Mesenteric fat pad (tissue), 1 donor: ENCODE measurements around the gene GPT2. TPM values are rescaled to one million over a fixed set of nuclear protein-coding genes. Genes with fewer than 3 reads are reported as not detected.
A peak's percentile ranks its signal among the peaks of the same experiment; 100 is the strongest.

Experiments used
- DNase-seq: peaks from one replicate; pipeline ENCODE4 v3.0.0-alpha.2; 2020; ENCODE audit warnings: low spot score
- long read RNA-seq: library from polyadenylated mRNA; unstranded; transcript quantifications from one replicate; pipeline ENCODE4 v2.0.0, GENCODE V29; 2020
- total RNA-seq: library from RNA; stranded (reverse); fragmentation: NEBNext Ultra II Directional; extraction: Animal tissue kit (Norgen Biotek cat#: 25700); gene quantifications from one replicate; pipeline ENCODE4 v1.2.1, GENCODE V29; 2021
- donor health status: DM: yes; HTN: yes; CAD: no.

GPT2 gene, protein sequence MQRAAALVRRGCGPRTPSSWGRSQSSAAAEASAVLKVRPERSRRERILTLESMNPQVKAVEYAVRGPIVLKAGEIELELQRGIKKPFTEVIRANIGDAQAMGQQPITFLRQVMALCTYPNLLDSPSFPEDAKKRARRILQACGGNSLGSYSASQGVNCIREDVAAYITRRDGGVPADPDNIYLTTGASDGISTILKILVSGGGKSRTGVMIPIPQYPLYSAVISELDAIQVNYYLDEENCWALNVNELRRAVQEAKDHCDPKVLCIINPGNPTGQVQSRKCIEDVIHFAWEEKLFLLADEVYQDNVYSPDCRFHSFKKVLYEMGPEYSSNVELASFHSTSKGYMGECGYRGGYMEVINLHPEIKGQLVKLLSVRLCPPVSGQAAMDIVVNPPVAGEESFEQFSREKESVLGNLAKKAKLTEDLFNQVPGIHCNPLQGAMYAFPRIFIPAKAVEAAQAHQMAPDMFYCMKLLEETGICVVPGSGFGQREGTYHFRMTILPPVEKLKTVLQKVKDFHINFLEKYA
- total RNA-seq, result 53.5 TPM
- long read RNA-seq, transcript GPT2-201 (12 exons, 3,984 nt), result major isoform, 40 of 85 reads
- long read RNA-seq, partial matches to known transcripts, result 18 of 85 reads
- long read RNA-seq, other reads (novel, unspliced or antisense), result 24 of 85 reads

DNA sequence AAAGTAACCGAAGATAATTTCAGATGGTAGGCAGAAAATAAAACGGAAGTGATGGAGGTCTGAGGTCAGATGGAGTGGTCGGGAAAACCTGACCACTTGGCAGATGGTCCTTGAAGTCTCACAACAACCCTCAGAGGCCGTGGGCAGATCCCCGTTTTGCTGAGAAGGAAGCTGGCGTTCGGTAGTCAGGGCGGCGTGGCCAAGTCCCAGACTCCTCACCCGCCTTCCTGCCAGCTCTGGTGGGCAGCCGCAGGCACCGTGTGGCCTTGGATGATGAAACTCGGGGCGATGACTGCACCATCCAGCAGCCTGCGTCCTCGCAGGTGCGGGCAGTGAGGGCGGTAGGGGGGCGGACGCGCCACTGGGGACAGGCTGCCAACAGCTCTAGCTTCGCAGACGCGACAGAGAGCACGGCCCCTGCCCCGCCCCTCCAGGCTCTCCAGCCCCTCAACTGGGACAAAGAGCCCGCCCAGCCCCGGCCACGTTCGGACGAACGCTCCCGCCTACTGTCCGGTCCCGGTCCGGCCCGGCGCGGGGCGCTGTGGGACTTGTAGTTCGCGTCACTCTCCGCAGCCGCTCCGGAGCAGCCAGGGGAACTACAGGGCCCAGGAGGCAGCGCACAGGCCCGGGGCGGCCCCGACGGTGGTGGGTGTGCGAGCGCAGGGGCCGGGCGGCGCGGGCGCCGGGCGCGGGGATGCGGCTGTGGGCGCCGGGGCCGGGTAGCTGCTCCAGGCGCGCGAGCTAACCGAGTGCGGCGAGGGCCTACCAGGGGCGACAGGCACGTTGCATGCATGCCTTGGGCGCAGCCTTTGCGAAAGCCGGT lies at the start of gene GPT2:
Gene GPT2 (plus strand): TSS at position 673 of the 823 bp plus-strand sequence. CDS start 354 bp downstream, outside the sequence.
- peak; percentile 99 for DNase-seq

DNA sequence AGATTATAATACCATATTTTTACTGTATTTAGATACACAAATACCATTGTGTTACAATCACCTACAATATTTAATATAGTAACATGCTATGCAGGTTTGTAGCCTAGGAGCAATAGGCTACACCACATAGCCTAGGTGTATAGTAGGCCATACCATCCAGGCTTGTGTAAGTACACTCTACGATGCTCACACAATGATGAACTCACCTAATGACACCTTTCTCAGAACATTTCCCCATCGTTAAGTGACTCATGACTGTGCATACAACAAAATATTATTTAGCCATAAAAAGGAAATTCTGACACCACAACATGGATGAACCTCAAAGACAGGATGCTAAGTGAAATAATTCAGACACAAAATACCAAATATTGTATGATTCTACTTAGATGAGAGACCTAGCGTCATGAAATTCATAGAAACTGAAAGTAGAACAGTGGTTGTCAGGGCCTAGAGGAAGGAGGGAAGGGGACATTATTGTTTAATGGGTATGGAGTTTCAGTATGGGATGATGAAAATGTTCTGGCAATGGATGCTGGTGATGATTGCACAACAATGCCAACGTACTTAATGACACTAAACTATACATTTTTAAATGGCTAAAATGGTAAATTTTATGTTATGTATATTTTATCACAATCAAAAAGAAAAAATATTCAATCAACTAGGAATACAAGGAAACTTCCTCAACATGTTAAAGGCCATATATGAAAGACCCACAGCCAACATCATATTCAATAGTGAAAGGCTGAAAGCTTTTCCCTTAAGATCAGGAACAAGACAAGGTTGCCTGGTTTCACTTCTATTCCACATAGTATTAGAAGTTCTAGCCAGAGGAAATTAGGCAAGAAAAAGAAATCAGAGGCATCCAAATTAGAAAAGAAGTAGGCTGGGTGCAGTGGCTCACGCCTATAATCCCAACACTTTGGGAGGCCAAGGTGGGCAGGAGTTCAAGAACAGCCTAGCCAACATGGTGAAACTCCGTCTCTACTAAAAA lies 47.3 kb upstream of the GPT2 start:
- no peak for DNase-seq

DNA sequence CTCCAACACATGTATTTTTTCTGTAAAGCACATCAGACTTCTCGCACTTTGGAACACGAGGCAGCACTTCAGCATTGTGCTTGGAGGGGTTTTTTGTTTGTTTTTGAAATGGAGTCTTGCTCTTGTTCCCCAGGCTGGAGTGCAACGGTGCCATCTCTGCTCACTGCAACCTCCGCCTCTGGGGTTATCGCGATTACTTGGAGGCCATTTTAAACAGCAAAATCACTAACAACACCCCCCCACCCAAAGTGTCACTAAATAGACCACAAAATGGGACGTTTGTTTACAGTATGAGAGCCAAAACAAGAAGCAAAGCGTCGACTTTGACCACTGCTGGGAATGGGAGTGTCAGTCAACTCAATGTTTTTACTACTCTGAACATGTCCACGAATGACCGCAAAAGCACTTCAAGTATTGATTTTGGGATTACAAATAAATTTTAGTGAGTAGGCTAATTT lies 44.1 kb upstream of the GPT2 start:
- DNase-seq, result no peak

DNA sequence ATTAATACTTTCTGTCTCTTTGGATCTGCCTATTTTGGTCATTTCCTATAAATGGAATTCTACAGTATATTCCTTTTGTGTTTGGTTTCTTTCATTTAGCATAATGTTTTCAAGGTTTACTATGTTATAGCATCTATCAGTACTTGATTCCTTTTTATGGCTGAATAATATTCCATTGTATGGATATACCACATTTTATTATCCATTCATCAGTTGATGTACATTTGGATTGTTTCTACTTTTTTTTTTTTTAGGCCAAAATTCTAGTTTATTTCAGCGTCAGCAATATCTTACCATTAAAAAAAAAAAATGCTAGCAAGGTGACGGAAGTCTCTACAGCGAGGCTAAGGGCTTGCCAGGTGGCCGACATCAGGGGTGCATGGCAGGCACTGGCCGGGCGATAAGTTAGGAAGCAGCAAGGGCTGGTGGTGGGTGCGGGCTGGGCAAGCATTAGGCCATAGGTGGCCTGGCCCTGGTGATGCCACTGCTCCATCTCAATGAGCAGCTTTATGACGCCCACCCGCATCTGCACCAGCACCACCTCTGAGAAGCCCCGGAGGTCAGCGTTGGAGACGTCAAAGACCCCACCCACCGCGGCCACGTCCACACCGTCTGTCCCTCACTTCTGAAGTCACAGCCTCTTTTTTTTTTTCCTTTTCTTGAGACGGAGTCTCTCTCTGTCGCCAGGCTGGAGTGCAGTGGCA lies 41.8 kb upstream of the GPT2 start:
- no peak for DNase-seq

DNA sequence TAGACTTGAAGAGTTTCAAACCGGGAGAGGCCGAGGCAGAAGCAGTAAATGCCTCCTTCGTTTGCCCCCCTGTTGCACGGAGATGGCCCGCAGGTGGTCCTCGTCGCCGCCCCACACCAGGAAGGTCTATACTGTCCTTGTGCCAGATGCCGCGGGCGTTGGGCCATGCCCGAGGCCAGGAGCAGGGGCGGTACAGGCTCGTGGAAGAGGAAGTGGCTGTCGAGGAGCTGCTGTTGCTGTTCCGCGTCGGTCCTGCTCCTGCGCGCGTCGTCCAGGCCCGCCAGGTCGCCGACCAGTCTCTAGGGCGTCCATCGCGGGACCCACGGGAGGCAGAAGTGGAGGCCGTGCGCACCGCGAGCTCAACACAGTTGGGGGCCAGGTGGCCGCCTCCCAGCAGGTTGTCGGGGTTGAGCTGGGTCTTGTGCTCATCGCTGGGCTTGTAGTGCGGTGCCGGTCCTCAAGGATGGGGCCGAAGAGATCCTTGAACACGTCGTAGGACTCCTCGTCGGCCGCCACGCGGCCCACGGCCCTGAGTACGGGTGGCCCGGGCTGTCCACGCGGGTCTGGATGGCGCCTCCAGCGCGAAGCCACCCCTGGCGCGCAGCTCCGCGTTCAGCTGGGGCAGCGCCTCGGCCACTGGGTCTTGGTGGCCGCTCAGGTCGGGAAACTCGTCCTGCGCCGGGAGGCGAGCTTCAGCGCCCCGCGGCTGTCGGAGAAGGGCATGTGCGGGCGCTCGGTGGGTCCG lies 40.1 kb upstream of the GPT2 start:
- no peak for DNase-seq

DNA sequence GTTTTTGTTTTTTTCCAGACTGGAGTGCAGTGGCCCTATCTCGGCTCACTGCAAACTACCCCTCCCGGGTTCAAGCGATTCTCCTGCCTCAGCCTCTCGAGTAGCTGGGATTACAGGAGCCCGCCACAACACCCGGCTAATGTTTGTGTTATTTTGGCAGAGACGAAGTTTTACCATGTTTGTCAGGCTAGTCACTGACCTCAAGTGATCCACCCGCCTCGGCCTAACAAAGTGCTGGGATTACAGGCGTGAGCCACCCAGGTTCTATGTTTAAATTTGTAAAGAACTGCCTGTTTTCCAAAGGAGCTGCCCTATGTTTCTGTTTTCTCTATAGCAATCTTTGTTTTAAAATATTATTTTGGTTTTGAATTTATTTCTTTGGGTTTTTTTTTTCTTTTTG lies 39.4 kb upstream of the GPT2 start:
- DNase-seq, result no peak

DNA sequence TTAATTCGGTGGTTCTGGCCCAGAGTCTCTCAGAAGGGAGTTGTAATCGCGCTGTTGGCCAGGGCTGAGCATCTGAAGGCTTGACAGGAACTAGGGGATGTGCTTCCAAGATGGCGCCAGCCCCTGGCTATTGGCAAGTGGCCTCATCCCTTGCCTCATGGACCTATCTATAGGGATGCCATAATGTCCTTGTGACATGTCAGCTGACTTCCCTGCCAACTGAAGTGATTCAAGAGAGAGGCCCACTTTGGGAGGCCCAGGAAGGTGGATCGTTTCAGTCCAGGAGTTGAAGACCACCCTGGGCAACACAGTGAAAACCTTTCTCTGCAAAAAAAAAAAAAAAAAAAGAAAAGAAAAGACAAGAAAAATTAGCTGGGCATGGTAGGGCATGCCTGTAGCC lies 38.2 kb upstream of the GPT2 start:
- no peak for DNase-seq

DNA sequence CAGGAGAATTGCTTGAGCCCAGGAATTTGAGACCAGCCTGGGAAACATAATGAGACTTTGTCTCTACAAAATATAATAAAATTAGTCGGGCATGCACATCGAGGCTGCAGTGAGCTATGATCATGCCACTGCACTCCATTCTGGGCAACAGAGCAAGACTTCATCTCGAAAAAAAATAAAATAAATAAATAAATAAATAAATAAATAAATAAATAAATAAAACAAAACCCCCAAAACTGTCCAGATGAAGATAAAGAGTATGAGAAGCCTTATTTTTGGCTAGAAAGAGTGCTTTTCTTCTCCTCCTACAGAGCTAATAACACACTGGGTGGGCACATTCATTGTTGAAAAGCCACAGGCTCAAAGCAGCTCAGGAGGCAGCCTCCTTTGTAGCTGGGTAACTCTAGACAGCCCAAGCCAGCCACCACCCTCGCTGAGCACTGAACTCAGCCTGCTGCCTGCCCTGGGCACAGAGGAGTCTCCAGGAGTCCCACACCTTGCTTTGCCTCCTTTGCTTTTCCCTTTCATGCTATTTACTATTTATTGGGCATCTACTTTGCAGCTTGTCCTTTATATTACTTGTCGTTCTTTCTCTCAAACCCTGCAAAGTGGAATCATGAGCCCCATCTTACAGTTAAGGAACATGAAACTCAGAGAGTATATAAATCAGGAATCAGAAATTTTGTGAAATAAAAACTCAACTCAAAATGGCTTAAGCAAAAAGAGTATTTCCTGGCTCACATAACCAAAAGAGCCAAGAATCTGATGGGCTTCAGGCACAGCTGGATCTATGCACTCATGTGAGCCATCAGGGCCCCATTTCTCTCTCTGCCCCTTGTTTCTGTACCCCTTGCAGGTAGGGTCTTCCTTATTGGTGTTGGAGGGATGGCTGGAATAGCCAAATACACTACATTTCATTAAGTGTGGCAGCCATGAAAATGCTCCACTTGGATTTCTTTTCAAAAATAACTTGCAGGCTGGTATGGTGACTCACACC lies 35.1 kb upstream of the GPT2 start:
- DNase-seq, result no peak

DNA sequence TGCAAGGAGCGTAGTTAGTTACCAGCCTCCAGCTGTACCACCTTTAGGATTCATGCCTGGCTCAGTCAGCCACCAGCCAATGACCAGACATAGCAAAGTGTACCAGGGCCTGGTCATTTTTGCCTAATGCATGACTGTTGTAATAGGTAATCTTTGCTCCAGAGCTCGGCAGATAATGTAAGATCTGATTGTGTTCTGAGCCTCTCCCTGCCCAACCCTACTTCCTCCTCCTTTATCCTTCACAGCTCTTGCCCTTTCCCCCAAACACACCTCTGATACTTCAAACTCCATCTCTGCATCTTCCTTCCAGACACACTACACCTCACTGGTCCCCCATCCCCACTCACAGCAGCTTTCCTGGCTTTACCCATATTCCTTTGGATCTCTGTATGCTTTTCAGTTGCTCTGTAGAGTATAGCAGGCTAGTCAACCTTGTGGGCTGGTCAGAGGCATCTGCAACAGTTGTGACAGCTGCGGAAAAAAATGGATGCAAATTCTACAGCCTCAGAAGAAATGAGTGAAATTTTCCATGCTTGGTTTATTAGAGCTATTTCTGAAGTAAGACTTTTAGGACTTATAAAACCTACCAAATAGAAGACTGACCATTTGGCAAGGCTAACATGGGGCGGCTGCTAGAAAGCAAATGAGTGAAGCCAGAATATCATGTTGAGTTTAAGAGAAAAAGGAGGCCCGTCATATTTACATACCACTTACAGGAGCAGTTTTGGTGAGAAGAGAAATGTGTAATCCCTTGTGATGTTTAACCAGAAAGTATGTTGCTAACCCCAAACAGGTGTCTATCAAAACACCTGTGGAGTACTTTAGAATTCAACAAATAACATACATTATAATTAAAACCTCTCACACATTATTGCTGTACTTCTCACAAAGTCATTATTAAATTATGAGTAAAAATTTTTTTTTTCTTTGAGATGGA lies 33.3 kb upstream of the GPT2 start:
- DNase-seq, result no peak

DNA sequence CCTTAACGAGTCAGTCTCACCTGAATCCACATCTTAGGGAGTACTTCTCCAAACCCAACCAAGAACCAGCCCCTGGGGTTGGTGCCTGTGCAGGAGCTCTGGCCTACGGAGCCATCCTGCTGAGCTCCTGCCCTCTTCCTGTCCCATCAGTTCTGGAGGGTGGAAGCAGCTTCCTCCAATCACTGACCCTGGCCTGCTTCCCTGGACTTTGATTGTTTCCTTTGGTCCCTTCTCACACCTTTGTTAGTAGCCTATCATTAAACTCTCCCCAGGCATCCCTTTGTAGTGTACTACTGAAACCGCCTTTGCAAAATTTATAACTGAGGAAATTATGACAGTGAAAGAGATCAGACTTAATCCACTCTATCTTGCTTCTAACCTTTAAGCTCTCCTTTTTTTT lies 32.0 kb upstream of the GPT2 start:
- DNase-seq, result no peak

DNA sequence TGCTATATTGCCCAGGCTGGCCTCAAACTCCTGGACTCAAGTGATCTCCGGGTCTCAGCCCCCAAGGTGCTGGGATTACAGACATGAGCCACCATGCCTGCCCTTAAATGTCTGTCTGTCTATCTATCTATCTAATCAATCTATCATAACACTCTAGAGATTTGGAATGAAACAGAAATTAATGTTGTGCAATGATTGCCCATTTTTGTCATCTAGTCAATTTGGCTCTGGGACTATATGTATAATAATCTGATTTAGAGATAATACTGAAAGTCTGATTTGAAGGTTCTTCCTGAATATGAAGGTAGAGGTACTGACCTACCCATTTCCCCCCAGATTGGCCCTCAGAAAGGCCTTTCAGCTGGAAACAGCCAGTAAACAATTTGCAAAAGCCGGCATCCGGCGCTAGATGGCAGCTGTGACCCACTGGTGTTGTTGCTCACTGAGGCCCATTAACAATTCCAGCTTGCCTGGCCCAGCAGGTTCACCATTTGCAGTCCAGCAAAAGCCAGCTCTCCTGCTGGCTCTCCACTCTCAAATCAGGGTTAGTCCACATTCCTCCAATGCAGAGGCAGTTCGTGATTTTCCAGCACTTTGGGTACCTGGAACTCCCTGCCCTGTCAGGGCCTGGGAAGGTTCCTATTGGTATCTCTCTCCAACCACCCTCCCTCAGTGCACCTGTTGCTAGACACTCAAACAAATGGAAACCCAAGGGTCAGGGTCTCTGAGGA lies 30.3 kb upstream of the GPT2 start:
- no peak for DNase-seq

DNA sequence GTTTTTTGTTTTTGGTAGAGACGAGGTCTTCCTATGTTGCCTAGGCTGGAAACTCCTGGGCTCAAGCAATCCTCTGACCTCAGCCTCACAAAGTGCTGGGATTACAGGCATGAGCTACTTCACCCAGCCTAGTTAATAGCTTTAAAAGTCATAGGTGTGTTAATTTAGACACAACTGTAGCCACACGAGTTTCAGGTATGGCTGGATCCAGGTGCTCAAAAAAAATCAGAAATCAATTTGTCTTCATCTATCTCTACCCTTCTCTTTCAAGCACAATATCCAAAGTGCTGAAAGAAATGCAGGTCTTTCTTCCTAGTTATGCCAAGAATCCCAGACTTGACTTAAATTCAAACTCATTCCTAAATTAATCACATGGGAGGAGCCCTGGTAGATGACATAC lies 29.3 kb upstream of the GPT2 start:
- no peak for DNase-seq

DNA sequence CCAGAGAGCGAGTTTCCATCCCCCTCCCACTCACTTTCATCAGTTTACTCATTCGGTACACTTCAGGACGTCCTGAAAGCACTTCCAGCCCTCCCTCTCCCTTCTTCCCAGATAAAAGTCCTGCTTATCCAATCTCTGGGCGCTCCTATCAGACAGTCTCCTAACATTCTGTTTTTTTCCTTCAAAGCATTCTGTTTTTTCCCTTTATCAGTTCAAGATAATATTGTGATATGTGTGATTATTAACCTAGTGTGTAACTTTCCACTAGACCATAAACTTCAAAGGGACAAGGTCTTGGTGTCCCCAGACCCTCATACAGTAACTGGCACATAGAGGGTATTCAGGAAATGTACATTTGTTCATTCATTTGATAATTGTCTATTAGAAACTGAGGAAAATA lies 28.8 kb upstream of the GPT2 start:
- no peak for DNase-seq

DNA sequence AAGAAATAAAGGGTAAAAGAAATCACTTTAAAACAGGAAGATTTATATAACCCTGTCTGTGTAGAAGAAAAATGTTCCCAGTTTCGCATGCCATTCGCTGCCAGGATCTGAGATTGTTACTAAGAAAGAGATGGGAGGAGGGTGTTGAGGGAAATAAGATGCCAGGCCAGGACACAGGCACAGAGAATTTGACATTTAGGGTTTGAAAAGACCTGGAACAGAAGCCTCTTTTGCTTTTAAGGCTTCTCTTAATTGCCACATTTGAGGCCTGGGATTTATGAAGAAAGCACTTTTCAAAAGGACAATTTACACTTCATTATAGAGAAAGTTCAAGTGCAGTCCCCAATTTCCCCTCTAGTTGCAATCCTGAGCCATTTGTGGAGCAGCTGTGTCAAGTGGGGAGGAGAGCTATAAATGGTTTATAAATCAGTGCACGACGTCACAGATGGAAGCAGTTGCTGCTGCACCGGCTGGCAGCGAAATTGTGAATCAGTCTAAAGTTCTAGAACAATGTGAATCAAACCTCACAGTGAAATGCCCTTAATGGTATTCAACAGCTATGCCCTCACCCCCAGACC lies 26.7 kb upstream of the GPT2 start:
- no peak for DNase-seq

DNA sequence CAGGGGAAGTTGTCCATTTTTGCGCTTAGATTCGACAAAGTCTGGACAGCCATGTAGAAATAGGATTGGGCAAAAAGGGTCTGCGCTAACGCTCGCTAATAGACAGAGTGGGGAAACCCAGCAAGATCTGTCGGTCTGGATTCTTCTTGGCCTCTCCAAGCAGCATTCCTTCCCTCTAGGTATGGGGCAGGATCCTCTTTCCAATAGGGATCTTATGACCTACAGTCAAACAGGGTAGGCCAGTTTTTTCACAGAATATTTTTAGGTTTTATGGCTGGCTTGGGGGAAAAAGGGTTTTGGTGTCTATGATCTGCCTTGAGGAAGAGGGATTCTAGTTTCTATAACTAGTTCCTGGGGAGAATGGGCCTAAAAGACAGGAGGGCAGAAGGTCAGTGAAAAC lies 26.0 kb upstream of the GPT2 start:
- no peak for DNase-seq

DNA sequence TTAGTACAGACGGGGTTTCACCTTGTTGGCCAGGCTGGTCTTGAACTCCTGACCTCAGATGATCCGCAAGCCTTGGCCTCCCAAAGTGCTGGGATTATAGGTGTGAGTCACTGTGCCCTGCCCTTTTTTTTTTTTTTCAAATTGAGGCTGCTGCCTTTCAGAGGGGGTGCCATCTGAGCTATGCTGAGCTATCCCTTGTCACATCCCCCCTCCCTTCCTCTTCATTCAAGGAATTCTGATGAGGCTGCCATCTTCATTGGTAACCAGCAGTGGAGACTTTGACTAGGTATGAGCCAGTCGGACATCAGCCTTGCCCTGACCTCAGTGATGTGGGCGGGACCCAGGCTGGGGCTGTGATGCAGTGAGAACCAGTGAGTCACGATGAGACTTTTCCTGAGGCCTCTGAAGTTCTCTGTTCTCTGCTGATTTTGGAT lies 24.4 kb upstream of the GPT2 start:
- DNase-seq, result no peak
